Left ventricle myocardium inferior (tissue), 1 donor: ENCODE data around the gene TRIP12. TPM values are rescaled to one million over a fixed set of nuclear protein-coding genes. Genes with fewer than 3 reads are reported as not detected.

Experiments used
- DNase-seq: peaks from one replicate; pipeline ENCODE4 v3.0.0-alpha.2; 2020
- H3K27ac ChIP-seq: fragments of 200-600 bp; replicated peaks from 2 replicates; pipeline ENCODE4 v1.8.0; 2021
- H3K27me3 ChIP-seq: fragments of 200-600 bp; 2 replicates; pipeline ENCODE4 v1.8.0; 2021; ENCODE audit warnings: low read depth
- H3K36me3 ChIP-seq: fragments of 200-600 bp; 2 replicates; pipeline ENCODE4 v1.8.0; 2021
- H3K4me1 ChIP-seq: fragments of 200-600 bp; 2 replicates; pipeline ENCODE4 v1.8.0; 2021
- H3K4me3 ChIP-seq: fragments of 200-600 bp; 2 replicates; pipeline ENCODE4 v1.8.0; 2021; ENCODE audit warnings: mild to moderate bottlenecking, moderate library complexity
- H3K9me3 ChIP-seq: fragments of 200-600 bp; replicated peaks from 2 replicates; pipeline ENCODE4 v1.8.0; 2021
- intact Hi-C: fragments of 100-400 bp; cut with micrococcal nuclease; formaldehyde crosslinking; loops from one replicate; pipeline ENCODE4 v1.11.0; 2022
- total RNA-seq: library from RNA; stranded (reverse); fragmentation: NEBNext Ultra II Directional; extraction: Animal tissue kit (Norgen Biotek cat#: 25700); gene quantifications from one replicate; pipeline ENCODE4 v1.2.1, GENCODE V29; 2021
- TF ChIP-seq, protein P1 (sequence below): fragments of 200-600 bp; IDR thresholded peaks from 2 replicates; pipeline ENCODE4 v1.8.0; 2021; ENCODE audit warnings: antibody characterized with exemption, mild to moderate bottlenecking, borderline replicate concordance
- donor health status: DM: no; HTN: yes; CAD: no; lungs with severe emphysema.

Gene TRIP12
- total RNA-seq, 1 donor from 2014 or later = 194 TPM

DNA sequence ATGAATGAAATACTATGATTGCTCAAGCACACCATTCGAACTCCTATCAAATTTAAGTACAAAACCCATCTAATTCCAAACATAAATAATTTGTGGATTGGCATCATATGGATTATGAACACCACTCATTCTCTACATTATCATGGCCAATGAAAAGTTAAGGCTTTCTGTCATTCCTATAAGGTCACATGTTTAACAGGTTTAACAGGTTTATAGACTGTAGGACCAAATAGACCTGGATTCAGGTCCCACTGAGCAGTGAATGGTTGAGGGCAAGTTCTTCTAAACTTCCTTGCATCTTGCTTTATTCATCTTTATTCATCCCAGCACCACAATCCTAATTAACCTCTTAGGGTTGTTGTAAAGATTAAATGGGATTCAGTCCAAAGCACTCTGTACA is 33.9 kb upstream of the TRIP12 start:
- intact Hi-C loops = no loop called here
- Histone ChIP-seq H3K4me1 (no peaks in the 10 kb centered on the region), H3K36me3 (no peaks in the 10 kb centered on the region), H3K27me3 (no peaks in the 10 kb centered on the region), H3K4me3 (no peak overlapping the region), H3K9me3 (no peaks in the 10 kb centered on the region), H3K27ac (no peak overlapping the region)
- TF ChIP-seq, protein P1, sequence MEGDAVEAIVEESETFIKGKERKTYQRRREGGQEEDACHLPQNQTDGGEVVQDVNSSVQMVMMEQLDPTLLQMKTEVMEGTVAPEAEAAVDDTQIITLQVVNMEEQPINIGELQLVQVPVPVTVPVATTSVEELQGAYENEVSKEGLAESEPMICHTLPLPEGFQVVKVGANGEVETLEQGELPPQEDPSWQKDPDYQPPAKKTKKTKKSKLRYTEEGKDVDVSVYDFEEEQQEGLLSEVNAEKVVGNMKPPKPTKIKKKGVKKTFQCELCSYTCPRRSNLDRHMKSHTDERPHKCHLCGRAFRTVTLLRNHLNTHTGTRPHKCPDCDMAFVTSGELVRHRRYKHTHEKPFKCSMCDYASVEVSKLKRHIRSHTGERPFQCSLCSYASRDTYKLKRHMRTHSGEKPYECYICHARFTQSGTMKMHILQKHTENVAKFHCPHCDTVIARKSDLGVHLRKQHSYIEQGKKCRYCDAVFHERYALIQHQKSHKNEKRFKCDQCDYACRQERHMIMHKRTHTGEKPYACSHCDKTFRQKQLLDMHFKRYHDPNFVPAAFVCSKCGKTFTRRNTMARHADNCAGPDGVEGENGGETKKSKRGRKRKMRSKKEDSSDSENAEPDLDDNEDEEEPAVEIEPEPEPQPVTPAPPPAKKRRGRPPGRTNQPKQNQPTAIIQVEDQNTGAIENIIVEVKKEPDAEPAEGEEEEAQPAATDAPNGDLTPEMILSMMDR = no peak
- no peak for DNase-seq

DNA sequence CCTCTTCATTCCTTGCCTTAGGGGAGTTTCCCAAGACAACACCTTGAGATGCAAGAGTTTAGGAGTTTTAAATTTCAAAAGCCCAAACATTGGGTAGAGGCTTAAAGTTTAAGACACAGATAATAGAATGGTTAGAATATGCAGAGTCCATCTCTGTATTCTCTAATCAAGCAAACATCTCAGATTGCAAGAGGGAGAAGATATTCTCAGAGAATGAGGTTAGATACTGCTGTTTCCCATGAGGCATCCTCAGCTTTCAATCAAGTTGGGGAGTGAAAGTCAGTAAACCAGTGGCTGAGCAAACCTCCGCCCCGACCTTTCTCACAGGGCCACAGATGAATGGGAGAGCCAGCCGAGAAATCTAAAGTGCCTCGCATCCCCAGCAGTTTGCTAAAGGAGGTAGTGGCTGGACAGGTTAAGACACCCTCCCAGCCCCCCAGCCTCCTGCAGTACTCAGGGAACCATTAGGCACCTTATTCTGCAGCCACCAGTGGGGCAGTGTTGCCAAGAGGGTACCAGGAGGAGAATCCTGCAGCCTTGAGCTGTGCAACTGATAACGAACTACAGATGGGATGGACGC is 30.5 kb upstream of the TRIP12 start:
- TF ChIP-seq, protein P1 = no peak
- Histone ChIP-seq H3K4me1 (no peaks in the 10 kb centered on the region), H3K27ac (no peak overlapping the region), H3K4me3 (no peak overlapping the region), H3K27me3 (no peaks in the 10 kb centered on the region), H3K36me3 (no peaks in the 10 kb centered on the region), H3K9me3 (no peaks in the 10 kb centered on the region)
- DNase-seq = no peak
- intact Hi-C loops = no loop called here

DNA sequence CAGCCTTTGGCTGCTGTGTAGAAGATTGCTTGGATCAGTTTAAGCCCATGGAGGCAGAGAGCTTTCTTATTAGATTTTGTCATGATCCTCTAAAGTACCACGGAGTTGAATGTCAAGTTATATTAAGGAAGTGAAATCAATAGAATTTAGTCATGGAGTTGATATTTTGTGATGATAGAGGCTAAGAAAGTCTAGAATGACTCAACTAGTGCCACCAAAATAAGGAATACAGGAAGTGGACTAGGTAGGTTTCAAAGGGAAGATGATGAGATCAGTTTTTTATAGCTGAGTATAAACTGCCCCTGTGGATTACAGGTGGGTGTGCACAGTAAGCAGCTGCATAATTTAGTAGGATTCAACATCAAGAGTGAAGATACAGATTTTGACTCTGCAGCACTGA is 25.7 kb upstream of the TRIP12 start:
- no peak overlapping the region for H3K4me3 ChIP-seq
- H3K9me3 ChIP-seq = no peaks in the 10 kb centered on the region
- no peak for DNase-seq
- H3K4me1 ChIP-seq = no peaks in the 10 kb centered on the region
- TF ChIP-seq, protein P1 = no peak
- intact Hi-C loops = no loop called here
- H3K27ac ChIP-seq = no peak overlapping the region
- no peaks in the 10 kb centered on the region for H3K27me3 ChIP-seq
- H3K36me3 ChIP-seq = no peaks in the 10 kb centered on the region

DNA sequence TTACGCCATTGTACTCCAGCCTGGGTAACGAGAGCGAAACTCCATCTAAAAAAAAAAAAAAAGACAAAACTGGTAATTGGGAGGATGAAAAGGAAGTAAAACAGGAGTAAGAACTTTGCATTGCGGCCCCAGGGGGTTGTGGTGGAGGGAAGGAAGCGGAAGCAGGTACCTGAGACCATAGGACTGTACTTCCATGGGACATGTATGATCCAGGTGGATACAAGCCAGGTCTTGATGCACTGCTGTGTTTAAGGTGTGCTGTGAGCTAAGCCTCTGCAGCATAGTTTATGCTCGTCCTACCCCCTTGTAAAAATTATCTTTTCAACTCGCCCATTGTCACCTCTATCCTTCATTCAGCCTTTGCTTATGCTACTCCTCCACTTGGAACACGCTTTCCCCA is 24.2 kb upstream of the TRIP12 start:
- no peak overlapping the region for H3K4me3 ChIP-seq
- no peak for DNase-seq
- no peaks in the 10 kb centered on the region for H3K4me1 ChIP-seq
- no peak overlapping the region for H3K27ac ChIP-seq
- no peaks in the 10 kb centered on the region for H3K36me3 ChIP-seq
- TF ChIP-seq, protein P1 = no peak
- no peaks in the 10 kb centered on the region for H3K27me3 ChIP-seq
- intact Hi-C loops = no loop called here
- no peaks in the 10 kb centered on the region for H3K9me3 ChIP-seq

DNA sequence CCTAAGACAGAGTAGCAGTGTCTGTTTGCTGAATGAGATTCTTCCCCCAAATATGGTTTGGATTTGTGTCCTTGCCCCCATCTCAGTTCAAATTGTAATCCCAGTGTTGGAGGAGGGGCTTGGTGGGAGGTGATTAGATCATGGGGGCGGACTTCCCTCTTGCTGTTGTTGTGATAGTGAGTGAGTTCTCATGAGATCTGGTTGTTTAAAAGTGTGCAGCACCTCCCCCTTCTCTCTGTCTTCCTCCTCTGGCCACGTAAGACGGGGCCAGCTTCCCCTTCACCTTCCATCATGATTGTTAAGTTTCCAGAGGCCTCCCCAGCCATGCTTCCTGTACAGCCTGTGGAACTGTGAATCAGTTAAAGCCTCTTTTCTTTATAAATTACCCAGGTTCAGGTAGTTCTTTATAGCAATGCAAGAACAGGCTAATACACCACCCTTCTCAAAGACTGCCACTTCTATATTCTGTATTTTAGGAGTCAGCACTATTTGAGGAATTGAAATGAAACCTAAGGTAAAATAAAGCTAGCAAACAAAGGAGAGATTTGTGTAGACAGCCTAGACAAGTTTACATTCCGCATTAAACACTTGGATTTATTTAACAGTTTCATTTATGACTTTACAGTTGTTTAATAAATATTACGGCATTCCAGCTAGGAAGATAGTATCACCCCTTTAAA is 22.1 kb upstream of the TRIP12 start:
- TF ChIP-seq, protein P1 = no peak
- H3K36me3 ChIP-seq = no peaks in the 10 kb centered on the region
- no peak overlapping the region for H3K27ac ChIP-seq
- no peaks in the 10 kb centered on the region for H3K27me3 ChIP-seq
- H3K4me3 ChIP-seq = no peak overlapping the region
- DNase-seq = no peak
- H3K9me3 ChIP-seq = no peaks in the 10 kb centered on the region
- no peaks in the 10 kb centered on the region for H3K4me1 ChIP-seq
- intact Hi-C loops = no loop called here
